H1 (cell line): ENCODE measurements around the gene ALPG. TPM values are rescaled to one million over a fixed set of nuclear protein-coding genes. Genes with fewer than 3 reads are reported as not detected.
"Not testable (repeated sequence)": the region's sequence is repeated elsewhere in the genome, so short reads cannot be mapped to it uniquely, and the experiment has no call there.

Source experiments
- CTCF ChIA-PET: fragments of 300-600 bp; sonication (Branson Sonifier 250); formaldehyde crosslinking; loops from one replicate; lab custom pipeline; 2021; ENCODE audit not compliant: partially characterized antibody; lab: Charles Lee
- POLR2A ChIA-PET: fragments of 300-600 bp; sonication (Branson Sonifier 250); formaldehyde crosslinking; loops from one replicate; lab custom pipeline; 2021; ENCODE audit warnings: inconsistent platforms; ENCODE audit not compliant: partially characterized antibody; lab: Charles Lee
- DNase-seq, 2 experiments: peaks; one replicate each; pipeline versions ENCODE4 v3.0.0 to v3.0.0-alpha.2; 2010 to 2022; ENCODE audit warnings: low spot score in 2 of 2, low read depth in 1 of 2, mixed read lengths in 1 of 2
- FAIRE-seq: peaks from 2 replicates; lab custom pipeline; 2011; peaks lifted over from hg19 to GRCh38; lab: Jason Lieb, UNC
- H2AFZ ChIP-seq: 2 replicates; pipeline ENCODE4 v1.8.1; 2012; ENCODE audit warnings: low read length, inconsistent platforms
- H2AK5ac ChIP-seq: 2 replicates; pipeline ENCODE4 v1.6.1; 2013; ENCODE audit warnings: low read depth, low read length
- H2BK120ac ChIP-seq: replicated peaks from 2 replicates; pipeline ENCODE3; 2013; ENCODE audit warnings: low read depth, low read length, inconsistent platforms
- H2BK12ac ChIP-seq: 2 replicates; pipeline ENCODE4 v1.6.1; 2013; ENCODE audit warnings: low read depth, low read length
- H2BK15ac ChIP-seq: 2 replicates; pipeline ENCODE4 v1.6.1; 2013; ENCODE audit warnings: low read length
- H2BK20ac ChIP-seq: 2 replicates; pipeline ENCODE4 v1.6.1; 2013; ENCODE audit warnings: low read length
- H2BK5ac ChIP-seq: 2 replicates; pipeline ENCODE4 v1.6.1; 2013; ENCODE audit warnings: low read depth, low read length
- H3K14ac ChIP-seq: 2 replicates; pipeline ENCODE4 v1.6.1; 2013; ENCODE audit warnings: inconsistent platforms; ENCODE audit not compliant: insufficient read length
- H3K18ac ChIP-seq: 2 replicates; pipeline ENCODE4 v1.6.1; 2013; ENCODE audit warnings: low read length; ENCODE audit errors: extremely low read depth
- H3K23ac ChIP-seq: 2 replicates; pipeline ENCODE4 v1.6.1; 2013; ENCODE audit warnings: inconsistent platforms; ENCODE audit not compliant: insufficient read length
- H3K23me2 ChIP-seq: 2 replicates; pipeline ENCODE4 v1.6.1; 2013; ENCODE audit warnings: low read depth, low read length
- H3K27ac ChIP-seq: 2 replicates; pipeline ENCODE4 v1.6.1; 2011; ENCODE audit warnings: low read depth, low read length, inconsistent platforms
- H3K27me3 ChIP-seq, 4 experiments: replicated peaks in 1 of 4; 1 replicate in 1 of 4; 2 replicates in 3 of 4; pipeline versions ENCODE4 v1.6.1 to v1.8.1; 2011 to 2013; ENCODE audit warnings: low read length in 3 of 4, mild to moderate bottlenecking in 3 of 4, inconsistent platforms in 2 of 4, mixed read lengths in 2 of 4, moderate library complexity in 1 of 4; ENCODE audit not compliant: control insufficient read depth in 3 of 4, insufficient read depth in 3 of 4; ENCODE audit errors: extremely low read depth in 1 of 4
- H3K36me3 ChIP-seq, 4 experiments: 2 replicates each; pipeline versions ENCODE4 v1.6.1 to v1.8.1; 2011 to 2013; ENCODE audit warnings: mild to moderate bottlenecking in 4 of 4, low read length in 3 of 4, moderate library complexity in 2 of 4, control low read depth in 1 of 4, inconsistent platforms in 1 of 4; ENCODE audit not compliant: insufficient read depth in 4 of 4, control insufficient read depth in 2 of 4
- H3K4ac ChIP-seq: replicated peaks from 2 replicates; pipeline ENCODE3; 2013; ENCODE audit warnings: low read length, low read depth, mixed read lengths, inconsistent platforms; ENCODE audit not compliant: insufficient read length
- H3K4me1 ChIP-seq, 4 experiments: replicated peaks in 1 of 4; 1 replicate in 1 of 4; 2 replicates in 3 of 4; pipeline versions ENCODE4 v1.6.1 to v1.8.1; 2011 to 2013; ENCODE audit warnings: low read length in 3 of 4, inconsistent platforms in 2 of 4, mixed read lengths in 1 of 4; ENCODE audit not compliant: insufficient read depth in 4 of 4, control insufficient read depth in 3 of 4
- H3K4me2 ChIP-seq, 2 experiments: 2 replicates each; pipeline versions ENCODE4 v1.6.1 to v1.8.1; 2011 to 2013; ENCODE audit warnings: low read depth in 2 of 2, low read length in 2 of 2, control low read depth in 1 of 2, inconsistent platforms in 1 of 2, mild to moderate bottlenecking in 1 of 2; ENCODE audit not compliant: insufficient read depth in 1 of 2
- H3K4me3 ChIP-seq, 4 experiments: fragments of 200-600, 300-600 bp in 1 of 4; sonication (generic), shearing (Covaris generic), sonication (Bioruptor Twin) in 1 of 4; 2 replicates each; pipeline versions ENCODE4 v1.5.1 to v1.8.1; 2011 to 2016; ENCODE audit warnings: low read length in 4 of 4, low read depth in 3 of 4, control low read depth in 2 of 4, inconsistent platforms in 2 of 4, mild to moderate bottlenecking in 2 of 4, mixed read lengths in 1 of 4, moderate library complexity in 1 of 4; ENCODE audit not compliant: insufficient read depth in 2 of 4; ENCODE audit errors: extremely low read depth in 1 of 4
- H3K56ac ChIP-seq: replicated peaks from 2 replicates; pipeline ENCODE3; 2013; ENCODE audit warnings: low read depth, mild to moderate bottlenecking, mixed read lengths, low read length, inconsistent platforms; ENCODE audit not compliant: insufficient read length
- H3K79me1 ChIP-seq: 2 replicates; pipeline ENCODE4 v1.6.1; 2013; ENCODE audit warnings: low read depth, low read length, control low read depth
- H3K79me2 ChIP-seq, 2 experiments: 2 replicates each; pipeline versions ENCODE4 v1.6.1 to v1.8.1; 2012 to 2013; ENCODE audit warnings: low read length in 2 of 2, mild to moderate bottlenecking in 2 of 2, inconsistent platforms in 1 of 2; ENCODE audit not compliant: insufficient read depth in 2 of 2, control insufficient read depth in 1 of 2
- H3K9ac ChIP-seq, 4 experiments: replicated peaks in 1 of 4; 1 replicate in 1 of 4; 2 replicates in 3 of 4; pipeline versions ENCODE4 v1.6.1 to v1.8.1; 2011 to 2013; ENCODE audit warnings: low read depth in 3 of 4, low read length in 3 of 4, control low read depth in 2 of 4, mild to moderate bottlenecking in 2 of 4, moderate library complexity in 2 of 4, inconsistent platforms in 1 of 4; ENCODE audit errors: extremely low read depth in 1 of 4
- H3K9me3 ChIP-seq, 2 experiments: 2 replicates each; pipeline versions ENCODE4 v1.6.1 to v1.8.1; 2012 to 2013; ENCODE audit warnings: mild to moderate bottlenecking in 2 of 2, moderate library complexity in 2 of 2, control low read depth in 1 of 2, inconsistent platforms in 1 of 2, low read depth in 1 of 2, low read length in 1 of 2, mixed read lengths in 1 of 2; ENCODE audit not compliant: insufficient read depth in 2 of 2
- H4K20me1 ChIP-seq, 2 experiments: replicated peaks in 1 of 2; 2 replicates each; pipeline versions ENCODE3 to v1.8.1; 2011 to 2013; ENCODE audit warnings: inconsistent platforms in 2 of 2, low read length in 2 of 2, mild to moderate bottlenecking in 1 of 2; ENCODE audit not compliant: insufficient read depth in 2 of 2, control insufficient read depth in 1 of 2
- H4K5ac ChIP-seq: 2 replicates; pipeline ENCODE4 v1.6.1; 2013; ENCODE audit warnings: low read length, low read depth, mixed read lengths, inconsistent platforms; ENCODE audit not compliant: insufficient read length
- H4K8ac ChIP-seq: 2 replicates; pipeline ENCODE4 v1.8.0; 2013; ENCODE audit warnings: mild to moderate bottlenecking, moderate library complexity, low read length, inconsistent platforms; ENCODE audit not compliant: insufficient read depth; ENCODE audit errors: extremely low read depth
- H4K91ac ChIP-seq: replicated peaks from 2 replicates; pipeline ENCODE3; 2013; ENCODE audit warnings: low read length, mixed read lengths, inconsistent platforms; ENCODE audit not compliant: insufficient read length
- WGBS, 2 experiments: shearing (Covaris generic) in 1 of 2; methylation state at CpG; one replicate each; pipeline versions ENCODE4 v1.1.6 to v1.1.7; 2013 to 2015; ENCODE audit warnings: low lambda C conversion rate in 2 of 2, mixed read lengths in 2 of 2, inconsistent platforms in 1 of 2, low coverage in 1 of 2, missing lambda C conversion rate in 1 of 2; ENCODE audit not compliant: insufficient replicate concordance in 2 of 2, insufficient coverage in 1 of 2, insufficient read length in 1 of 2; ENCODE audit errors: extremely low coverage in 1 of 2, missing lambda C conversion rate in 1 of 2; 5-methylcytosine and 5-hydroxymethylcytosine counted together
- polyA plus RNA-seq, 7 experiments: library from polyadenylated mRNA; depleted of rRNA in 3 of 7; stranded (reverse) in 5 of 7; unstranded in 2 of 7; fragments of >200 nt in 5 of 7; fragments of 200-250 nt in 2 of 7; gene quantifications; 1 replicate in 5 of 7; 2 replicates in 1 of 7; 4 replicates in 1 of 7; pipeline versions ENCODE4 v1.2.1 to v1.2.3, GENCODE V29; 2011 to 2013; ENCODE audit warnings: missing spikeins in 2 of 7, mixed read lengths in 2 of 7
- total RNA-seq: library from RNA; stranded (reverse); fragmentation: NEBNext Ultra II Directional; extraction: Animal tissue kit (Norgen Biotek cat#: 25700); gene quantifications from 2 replicates; pipeline ENCODE4 v1.2.1, GENCODE V29; 2021

ALPG gene
- total and polyA plus RNA-seq, 2 of the 8 experiments (the other 6 are each of a cell fraction or from before 2014, with no cell fraction given): 0.56 to 2.1 TPM

DNA sequence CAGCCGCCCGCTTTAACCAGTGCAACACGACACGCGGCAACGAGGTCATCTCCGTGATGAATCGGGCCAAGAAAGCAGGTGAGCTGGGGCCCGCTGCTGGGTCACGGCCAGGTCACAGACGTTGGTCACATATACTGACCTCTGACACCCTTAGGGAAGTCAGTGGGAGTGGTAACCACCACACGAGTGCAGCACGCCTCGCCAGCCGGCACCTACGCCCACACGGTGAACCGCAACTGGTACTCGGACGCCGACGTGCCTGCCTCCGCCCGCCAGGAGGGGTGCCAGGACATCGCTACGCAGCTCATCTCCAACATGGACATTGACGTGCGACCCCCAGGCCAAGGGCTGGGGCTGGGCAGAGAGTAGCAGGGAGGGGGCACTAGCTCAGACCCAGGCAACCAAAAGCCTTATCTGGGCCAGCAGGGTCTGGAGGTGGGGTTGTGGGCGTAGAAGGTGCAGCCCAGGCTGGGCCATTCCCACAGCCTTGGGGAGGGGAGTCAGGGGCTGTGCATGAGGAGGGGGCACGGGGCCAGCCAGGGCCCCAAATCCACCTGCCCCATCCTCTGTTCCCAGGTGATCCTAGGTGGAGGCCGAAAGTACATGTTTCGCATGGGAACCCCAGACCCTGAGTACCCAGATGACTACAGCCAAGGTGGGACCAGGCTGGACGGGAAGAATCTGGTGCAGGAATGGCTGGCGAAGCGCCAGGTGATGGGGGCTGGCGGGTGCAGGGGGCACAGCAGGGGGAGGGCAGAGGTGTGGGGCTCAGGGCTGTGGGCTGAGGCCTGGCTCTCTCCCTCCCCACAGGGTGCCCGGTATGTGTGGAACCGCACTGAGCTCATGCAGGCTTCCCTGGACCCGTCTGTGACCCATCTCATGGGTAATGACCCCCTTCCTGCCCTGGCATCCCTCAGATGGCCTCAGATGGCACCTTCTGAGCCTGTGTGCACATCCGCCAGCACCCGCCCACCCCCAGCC is 26.7 kb upstream of the ALPG start:
- H3K36me3 ChIP-seq, H3K27ac ChIP-seq, H4K8ac ChIP-seq, H2AK5ac ChIP-seq, H2BK20ac ChIP-seq, FAIRE-seq, H2BK15ac ChIP-seq, H2BK12ac ChIP-seq, H3K9ac ChIP-seq, H3K23me2 ChIP-seq, H3K4me3 ChIP-seq, H3K23ac ChIP-seq, POLR2A ChIA-PET, H2BK5ac ChIP-seq, H3K4ac ChIP-seq, DNase-seq, H3K4me2 ChIP-seq, H3K79me1 ChIP-seq, H4K20me1 ChIP-seq, H3K56ac ChIP-seq, H4K5ac ChIP-seq, H2AFZ ChIP-seq, H3K14ac ChIP-seq, H3K18ac ChIP-seq, H4K91ac ChIP-seq, H3K9me3 ChIP-seq, H2BK120ac ChIP-seq, H3K79me2 ChIP-seq: not testable (repeated sequence)
- WGBS, 2 experiments: 84% methylated on average over 21 of the region's 41 CpGs; no CpG with 5 or more reads in 1 of the 2 experiments
- H3K4me1 ChIP-seq: peaks cover 0 to 16% (median 3%) of the 10 kb centered on the region in 4 experiments; a peak in 6 of 7 replicates
- H3K27me3 ChIP-seq: peaks cover 3 to 15% (median 13%) of the 10 kb centered on the region in 4 experiments; a peak in 5 of 7 replicates
- CTCF ChIA-PET: interaction anchor here (0.7 to 8.3 kb wide), 4 partner anchors 14 to 97 kb away, joined by 3 to 88 read pairs (median 4); no protein-coding TSS in a partner anchor
